Activated T-cell treated with anti-CD3 and anti-CD28 coated beads for 48 hours (primary cell): ENCODE results near the gene PCTP.
A peak's percentile ranks its signal among the peaks of the same experiment; 100 is the strongest.

Experiments
- DNase-seq: peaks from one replicate; pipeline ENCODE4 v3.0.0-alpha.2; 2020; ENCODE audit warnings: low read depth

PCTP gene

DNA sequence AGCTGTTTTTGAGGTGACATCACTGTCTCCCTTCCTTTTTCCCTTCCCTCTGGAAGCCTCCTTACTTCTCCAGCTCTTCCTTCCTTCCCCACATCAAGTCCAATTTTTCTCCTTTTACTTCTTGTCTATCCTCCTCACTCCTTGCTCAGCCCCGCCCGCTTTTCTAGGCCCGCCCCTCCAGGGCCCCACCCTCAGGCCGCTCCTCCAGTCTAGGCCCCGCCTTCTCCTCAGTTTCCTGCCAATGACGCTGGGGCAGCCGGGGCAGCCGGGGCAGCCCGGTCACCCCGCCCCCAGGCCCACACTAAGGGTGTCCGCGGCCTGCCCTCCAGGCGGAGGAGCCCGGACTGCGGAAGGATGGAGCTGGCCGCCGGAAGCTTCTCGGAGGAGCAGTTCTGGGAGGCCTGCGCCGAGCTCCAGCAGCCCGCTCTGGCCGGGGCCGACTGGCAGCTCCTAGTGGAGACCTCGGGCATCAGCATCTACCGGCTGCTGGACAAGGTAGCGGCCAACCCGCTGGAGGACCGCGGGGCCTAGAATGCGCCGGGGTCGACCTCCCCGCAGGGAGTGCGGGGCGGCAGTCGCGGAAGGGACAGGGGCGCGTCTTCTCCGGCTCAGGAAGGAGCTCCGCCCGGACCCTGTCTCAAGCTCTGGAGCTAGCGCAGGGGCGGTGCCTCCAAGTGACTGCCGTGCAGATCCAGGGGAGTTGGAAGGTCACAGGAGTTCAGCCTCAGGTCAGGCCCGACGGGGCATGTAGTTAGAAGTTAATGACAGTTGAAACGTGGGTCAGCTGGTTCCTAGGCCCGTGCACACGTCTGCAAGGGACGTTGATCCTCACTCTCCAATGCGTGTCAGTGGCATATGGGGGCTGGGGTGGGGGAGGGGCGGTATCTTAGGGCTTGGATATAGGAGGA is at the start of gene PCTP:
PCTP (plus strand) TSS at position 302 of the 908 bp plus-strand sequence; CDS start at position 355, 53 bp downstream.
- DNase-seq, result peak; percentile 87

DNA sequence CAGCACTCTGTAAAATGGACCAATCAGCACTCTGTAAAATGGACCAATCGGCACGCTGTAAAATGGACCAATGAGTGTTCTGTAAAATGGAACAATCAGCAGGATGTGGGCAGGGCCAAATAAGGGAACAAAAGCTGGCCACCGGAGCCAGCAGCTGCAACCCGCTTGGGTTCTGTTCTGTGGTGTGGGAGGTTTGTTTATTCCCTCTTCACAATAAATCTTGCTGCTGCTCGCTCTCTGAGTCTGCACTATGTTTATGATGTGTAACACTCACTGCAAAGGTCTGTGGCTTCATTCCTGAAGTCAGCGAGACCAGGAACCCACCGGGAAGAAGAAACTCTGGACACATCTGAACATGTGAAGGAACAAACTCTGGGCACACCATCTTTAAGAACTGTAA is 48.7 kb upstream of the PCTP start:
- no peak for DNase-seq

DNA sequence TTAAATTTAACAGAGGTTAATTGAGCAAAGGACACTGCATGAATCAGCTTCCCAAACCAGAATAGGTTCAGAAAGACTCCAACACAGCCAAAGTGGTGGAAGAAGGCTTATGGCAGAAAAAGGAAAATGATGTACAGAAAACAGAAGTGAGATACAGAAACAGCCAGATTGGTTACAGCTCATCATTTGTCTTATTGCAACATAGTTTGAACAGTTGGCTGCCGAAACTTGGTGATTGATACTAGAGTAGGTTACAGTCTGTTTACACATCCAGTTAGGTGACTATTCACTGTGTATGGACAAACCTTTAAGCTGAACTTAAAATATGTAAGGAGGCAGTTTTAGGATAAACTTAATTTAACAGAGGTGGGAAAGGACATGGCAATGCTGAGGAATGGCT is 46.5 kb upstream of the PCTP start:
- DNase-seq, result no peak

DNA sequence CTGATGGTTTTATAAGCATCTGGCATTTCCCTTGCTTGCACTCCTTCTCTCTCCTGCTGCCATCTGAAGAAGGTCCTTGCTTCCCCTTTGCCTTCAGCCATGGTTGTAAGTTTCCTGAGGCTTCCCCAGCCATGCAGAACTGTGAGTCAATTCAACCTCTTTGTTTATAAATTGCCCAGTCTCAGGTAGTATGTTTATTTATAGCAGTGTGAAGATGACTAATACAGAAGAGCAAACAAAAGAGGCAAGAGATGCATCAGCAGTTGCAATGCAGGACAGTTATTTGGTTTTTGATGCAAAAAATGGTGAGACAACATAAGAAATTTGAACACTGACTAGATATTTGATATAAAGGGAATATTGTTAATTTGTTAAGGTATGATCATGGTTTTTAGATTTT is 45.0 kb upstream of the PCTP start:
- no peak for DNase-seq

DNA sequence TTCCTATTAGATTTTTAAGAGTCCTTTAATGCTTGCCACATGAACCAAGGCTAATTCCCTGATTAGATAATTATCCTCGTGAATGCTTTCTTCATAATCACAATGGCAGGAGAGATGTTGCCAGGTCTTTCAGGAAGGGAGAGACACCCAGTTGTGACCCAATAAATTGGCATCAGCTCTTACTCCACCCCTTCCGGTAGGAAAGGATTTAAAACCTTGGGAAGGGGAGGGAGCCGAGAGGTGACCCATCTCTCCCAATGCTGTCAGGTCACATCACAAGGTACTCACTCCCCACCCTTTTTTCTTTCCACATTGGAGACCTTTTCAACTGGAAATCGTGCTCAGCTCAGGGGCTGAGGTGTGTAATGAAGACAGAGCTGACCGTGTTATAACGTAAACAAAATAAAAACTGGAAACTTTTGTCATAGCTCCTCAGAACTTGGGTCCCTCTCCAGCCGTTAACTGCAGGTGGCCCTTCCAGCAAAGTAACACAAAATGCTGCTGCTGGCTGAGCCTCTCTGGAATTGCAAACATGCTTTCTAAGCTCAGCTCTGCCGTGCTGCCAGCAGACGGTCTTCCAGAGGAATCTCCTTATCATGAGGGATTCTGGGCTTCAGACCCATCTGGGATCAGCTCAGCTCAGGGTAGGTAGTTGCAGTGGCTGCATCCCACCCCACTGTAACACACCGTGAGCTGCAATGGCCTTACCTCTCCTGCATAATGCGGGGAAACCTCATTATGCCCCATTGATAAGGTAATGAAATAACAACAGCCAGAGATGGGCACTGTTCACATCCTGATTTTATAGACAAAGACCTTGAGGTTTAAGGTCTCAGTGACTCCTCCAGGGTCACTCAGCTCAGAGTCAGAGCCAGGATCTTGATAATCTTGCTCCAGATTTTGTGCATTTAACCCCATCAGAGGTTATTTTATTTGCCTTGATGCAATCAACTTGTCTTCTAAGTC is 43.8 kb upstream of the PCTP start:
- DNase-seq, result no peak

DNA sequence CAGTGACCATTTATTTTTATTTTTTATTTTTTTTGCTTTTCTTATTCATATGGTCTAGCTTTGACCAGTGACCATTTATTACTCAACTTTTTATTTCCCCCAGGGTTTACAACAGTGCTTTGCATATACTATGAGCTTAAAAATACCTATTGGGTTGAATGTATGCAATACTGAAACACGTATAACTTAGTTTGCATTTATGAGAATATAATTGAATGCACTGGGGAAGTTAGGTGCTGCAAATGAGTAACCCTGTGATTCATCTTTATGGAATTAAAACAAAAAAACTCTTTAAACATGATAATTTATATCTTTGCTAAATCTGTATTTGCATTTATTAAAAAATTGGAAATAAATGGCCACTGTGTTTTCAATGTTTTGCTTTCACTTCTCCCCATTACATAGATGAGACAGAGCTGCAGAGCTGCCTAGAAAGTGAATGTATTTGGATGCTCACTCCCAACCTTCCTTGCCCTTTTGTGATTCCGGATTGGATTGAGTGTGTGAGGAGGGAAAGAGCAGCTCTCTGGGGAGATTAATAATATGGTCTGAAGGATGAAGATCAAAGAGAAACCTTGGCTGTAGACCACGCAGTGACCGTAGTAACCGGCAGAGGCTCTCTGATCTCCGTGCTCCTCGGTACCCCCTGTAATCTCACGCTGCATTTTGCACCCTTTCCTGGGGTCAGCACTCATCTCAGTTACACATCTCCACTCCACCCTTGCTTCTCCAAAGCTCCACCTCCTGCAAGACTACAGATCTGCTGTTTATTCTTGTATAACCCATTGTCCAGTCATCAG is 42.5 kb upstream of the PCTP start:
- DNase-seq, result no peak

- no peak for DNase-seq
Measured at GRCh38 chr17:55709440-55709839, 41.4 kb upstream of the PCTP start.

- no peak for DNase-seq
Measured at GRCh38 chr17:55709984-55710383, 40.9 kb upstream of the PCTP start.

GRCh38 chr17:55710410-55710809 is 40.4 kb upstream of the PCTP start:
- no peak for DNase-seq

GRCh38 chr17:55710829-55711496 is 39.9 kb upstream of the PCTP start:
- no peak for DNase-seq

DNA sequence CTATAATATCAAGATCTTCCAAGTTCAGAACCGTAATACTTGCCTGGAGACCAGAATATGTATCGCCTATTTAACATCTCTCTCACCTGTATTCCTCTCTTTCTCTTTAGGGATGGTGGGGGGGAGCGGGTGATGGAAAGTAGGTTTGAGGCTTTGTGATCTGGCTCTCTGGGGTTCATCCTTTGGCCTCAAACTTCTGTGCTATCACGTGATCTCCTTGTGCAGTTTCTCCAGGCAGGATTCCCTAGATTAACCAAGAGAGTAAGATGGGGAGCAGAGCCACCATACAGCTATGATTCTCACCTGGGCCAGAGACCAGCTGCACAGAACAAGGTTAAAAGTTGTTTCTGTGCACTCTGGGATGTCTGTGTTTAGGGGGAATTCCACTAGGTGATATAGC is 33.4 kb upstream of the PCTP start:
- DNase-seq, result no peak

DNA sequence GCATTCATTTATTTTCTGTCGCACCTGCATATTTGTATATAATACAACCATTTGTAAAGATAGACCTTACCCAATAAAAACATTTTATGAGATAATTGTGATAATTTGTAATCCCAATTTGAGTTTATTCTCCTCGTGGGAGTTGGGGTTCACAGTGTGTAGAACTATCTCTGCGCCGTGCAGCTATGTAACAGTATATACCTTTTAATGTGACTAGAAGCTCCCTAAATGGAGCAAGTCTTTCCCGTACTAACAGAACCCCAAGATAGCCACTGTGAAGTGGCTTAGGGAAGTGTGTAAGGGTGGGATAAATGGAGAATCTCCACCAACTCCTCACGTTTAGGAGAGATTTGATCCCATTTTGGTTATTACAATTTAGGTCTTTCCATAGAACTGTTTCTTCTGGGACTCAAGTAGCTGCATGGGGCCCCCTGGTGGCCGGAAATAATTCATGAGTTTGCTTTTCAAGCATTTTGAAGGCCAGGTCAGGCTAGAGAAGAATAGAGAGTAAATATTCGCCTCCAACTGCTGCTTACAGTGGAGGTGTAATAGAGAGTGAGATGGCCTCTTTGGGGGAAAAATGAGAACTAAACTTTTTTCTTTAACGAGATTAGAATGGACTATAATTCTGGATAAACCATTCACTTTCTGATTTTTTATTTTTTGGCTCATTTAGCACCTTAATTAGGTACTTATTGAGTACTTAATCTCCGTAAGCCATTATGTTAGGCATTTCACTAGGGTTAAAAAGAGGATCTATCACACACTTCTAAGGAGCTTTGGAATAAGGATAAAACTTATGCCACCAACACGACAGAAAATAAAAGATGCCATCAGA is 32.7 kb upstream of the PCTP start:
- peak; percentile 44 for DNase-seq

DNA sequence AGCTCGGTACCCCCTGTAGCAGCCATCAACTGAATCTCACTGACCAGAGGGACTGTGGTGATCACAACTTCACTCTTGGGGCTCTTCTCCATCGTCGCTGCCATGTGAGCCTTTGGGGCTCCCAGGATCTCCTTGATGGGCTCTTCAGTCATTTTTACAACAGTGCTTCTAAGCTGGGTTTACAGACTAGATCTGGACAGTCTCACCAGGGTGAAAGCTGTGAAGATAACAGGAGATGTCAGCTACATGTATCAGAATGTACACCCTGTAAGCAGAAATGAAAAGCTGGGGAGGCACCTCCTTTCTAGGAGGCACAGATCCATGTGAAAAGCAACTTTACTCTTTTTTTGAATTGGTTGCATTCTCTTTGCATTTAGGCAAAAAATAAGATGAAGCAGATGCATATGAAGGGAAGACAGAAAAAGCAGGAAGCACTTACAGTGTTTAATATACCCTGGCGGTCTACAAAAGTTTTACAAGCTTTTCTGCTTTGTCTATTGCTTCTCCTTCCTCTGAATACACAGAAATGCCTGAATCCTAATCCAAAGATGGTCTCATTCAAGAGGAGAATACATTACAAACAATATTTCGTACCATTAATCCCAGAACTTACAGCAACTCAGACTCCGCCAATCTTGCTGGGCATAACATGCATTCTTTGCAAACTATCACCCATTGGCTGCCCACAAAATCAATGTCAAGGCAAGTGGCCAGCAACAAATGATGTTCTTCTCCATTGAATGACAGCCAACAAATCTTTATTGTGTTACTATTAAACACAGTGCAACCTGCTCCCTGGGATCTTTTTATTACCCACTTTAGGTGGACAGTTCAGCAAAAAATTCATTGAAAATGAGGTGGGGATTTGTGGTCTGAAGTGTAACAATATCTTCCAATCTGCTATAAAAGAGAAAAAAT is 29.7 kb upstream of the PCTP start:
- no peak for DNase-seq

DNA sequence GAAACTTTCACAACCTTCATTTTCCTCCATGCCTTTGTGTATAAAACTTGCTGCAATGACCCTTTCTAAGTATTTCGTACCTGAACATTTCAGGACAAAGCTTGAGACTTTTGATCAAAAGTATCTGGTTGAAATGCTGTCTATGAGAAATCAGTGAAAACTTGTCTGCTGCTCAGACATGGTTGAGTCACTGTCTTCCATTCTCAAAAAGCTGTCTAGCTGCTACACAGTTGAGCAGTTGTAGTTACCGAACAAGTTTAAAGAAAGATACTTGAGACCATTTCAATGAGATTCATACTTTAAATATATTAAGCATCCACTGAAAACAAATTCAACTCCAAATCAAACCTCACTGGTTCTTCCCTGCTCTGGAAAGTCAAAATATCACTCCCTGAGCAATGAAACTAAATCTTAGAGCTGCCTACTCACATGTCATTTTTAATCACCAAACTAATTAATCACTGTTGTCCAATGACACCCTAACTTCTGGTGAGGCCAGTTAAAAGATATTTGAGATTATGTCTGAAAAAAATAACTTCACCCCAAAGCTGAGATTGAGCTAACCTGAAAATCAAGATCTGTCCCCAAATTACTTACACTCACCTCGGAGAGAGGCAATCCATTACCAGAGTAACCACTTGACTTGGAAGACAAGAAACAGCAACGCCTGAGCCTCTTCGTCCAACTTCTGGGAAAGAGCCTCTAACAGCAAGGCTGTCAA is 28.7 kb upstream of the PCTP start:
- DNase-seq, result no peak

DNA sequence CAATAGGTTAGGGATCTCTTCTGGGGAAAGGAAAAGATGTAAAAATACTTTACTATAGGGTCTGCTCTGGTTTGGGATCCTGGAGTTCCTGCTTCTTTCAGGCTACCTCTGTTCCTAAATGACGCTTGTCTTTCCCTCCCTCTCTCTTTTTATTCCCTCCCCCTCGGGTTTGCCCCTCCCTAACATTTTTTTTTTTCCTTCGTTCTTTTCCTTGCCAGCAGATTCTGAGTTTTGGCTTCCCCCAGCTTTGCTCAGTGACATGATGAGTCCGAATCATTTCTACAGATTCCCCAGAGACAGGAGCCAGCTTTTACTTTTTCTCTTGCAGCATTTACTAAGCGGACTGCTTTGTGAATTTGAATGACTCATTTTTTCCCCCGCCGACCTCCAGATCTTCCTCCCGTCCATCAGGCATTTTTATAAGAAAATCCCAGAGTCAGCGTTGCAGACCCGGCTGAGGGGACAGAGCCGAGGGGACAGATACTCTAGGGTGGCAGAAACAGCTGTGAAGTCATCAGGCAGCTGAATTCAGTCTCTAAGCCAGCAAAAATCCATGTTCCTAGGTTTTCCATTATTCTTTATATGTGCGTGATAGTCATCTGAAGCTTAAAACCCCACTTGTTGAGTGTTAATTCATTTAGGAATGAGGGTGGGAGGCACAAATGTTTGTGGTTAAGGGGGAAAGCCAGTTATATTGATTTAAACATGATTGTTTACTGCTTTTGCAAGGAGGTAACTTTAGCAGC is 27.9 kb upstream of the PCTP start, which contains the start of gene TMEM100:
TMEM100 (minus strand) TSS at position 123 of the 746 bp plus-strand sequence. CDS start 1,794 bp downstream, outside the sequence.
- no peak for DNase-seq

DNA sequence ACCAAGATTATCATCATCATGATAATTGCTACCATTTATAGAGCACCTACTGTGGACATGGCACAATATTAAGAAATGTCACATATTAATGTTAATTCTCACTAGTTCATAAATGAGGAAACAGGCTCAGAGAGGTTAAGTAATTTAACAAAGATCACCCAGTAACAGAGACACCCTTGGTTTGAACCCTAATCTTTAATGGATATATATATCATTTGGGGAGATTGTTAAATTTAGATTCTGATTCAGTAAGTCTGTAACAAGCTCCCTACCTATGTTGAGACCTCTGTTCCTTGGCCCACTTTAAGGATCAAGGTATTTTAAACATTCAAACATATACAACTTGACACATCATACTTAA is 27.4 kb upstream of the PCTP start:
- no peak for DNase-seq

GRCh38 chr17:55726440-55726839 is 24.4 kb upstream of the PCTP start:
- no peak for DNase-seq

GRCh38 chr17:55727275-55727674 is 23.6 kb upstream of the PCTP start:
- no peak for DNase-seq
